Measurements from ENCODE around the gene GRK5.

GRK5 gene

GRCh38 chr10:119447823-119448546 lies 240.6 kb downstream of the GRK5 start:
- DNase-seq = no peak
- TF ChIP-seq, protein P1, sequence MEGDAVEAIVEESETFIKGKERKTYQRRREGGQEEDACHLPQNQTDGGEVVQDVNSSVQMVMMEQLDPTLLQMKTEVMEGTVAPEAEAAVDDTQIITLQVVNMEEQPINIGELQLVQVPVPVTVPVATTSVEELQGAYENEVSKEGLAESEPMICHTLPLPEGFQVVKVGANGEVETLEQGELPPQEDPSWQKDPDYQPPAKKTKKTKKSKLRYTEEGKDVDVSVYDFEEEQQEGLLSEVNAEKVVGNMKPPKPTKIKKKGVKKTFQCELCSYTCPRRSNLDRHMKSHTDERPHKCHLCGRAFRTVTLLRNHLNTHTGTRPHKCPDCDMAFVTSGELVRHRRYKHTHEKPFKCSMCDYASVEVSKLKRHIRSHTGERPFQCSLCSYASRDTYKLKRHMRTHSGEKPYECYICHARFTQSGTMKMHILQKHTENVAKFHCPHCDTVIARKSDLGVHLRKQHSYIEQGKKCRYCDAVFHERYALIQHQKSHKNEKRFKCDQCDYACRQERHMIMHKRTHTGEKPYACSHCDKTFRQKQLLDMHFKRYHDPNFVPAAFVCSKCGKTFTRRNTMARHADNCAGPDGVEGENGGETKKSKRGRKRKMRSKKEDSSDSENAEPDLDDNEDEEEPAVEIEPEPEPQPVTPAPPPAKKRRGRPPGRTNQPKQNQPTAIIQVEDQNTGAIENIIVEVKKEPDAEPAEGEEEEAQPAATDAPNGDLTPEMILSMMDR (IDR thresholded peaks at IDR 0.05) = no peak
- Histone ChIP-seq H3K36me3 (peaks cover 30 to 63% (median 63%) of the 10 kb centered on the region in 3 donors), H3K27me3 (no peaks in the 10 kb centered on the region), H3K9me3 (no peaks in the 10 kb centered on the region), H3K4me1 (peaks cover 0 to 32% (median 20%) of the 10 kb centered on the region in 4 donors), H3K4me3 (no peak overlapping the region), H3K27ac (peak overlapping the region in 1 of 2 donors; percentile 5)
- intact Hi-C loops (cut with DNase I; ENCODE audit: low total_unique reads) = no loop called here

GRCh38 chr10:119448628-119449584 lies 241.5 kb downstream of the GRK5 start:
- H3K4me3 ChIP-seq = no peak overlapping the region
- H3K4me1 ChIP-seq = peaks cover 0 to 32% (median 20%) of the 10 kb centered on the region in 4 donors
- intact Hi-C loops (cut with DNase I; ENCODE audit: low total_unique reads) = no loop called here
- H3K36me3 ChIP-seq = peaks cover 39 to 67% (median 63%) of the 10 kb centered on the region in 3 donors
- H3K9me3 ChIP-seq = no peaks in the 10 kb centered on the region
- DNase-seq = no peak
- TF ChIP-seq, protein P1 (IDR thresholded peaks at IDR 0.05) = no peak
- H3K27ac ChIP-seq = peak overlapping the region; percentile 85 to 87
- no peaks in the 10 kb centered on the region for H3K27me3 ChIP-seq

GRCh38 chr10:119449760-119450461 lies 242.5 kb downstream of the GRK5 start:
- no peak overlapping the region for H3K4me3 ChIP-seq
- H3K27me3 ChIP-seq = no peaks in the 10 kb centered on the region
- H3K36me3 ChIP-seq = peaks cover 47 to 72% (median 71%) of the 10 kb centered on the region in 3 donors
- no peaks in the 10 kb centered on the region for H3K9me3 ChIP-seq
- intact Hi-C loops (cut with DNase I; ENCODE audit: low total_unique reads) = no loop called here
- DNase-seq = peak; percentile 92 to 96
- H3K4me1 ChIP-seq = peaks cover 0 to 32% (median 20%) of the 10 kb centered on the region in 4 donors
- peak overlapping the region; percentile 85 to 87 for H3K27ac ChIP-seq
- TF ChIP-seq, protein P1 (IDR thresholded peaks at IDR 0.05) = no peak

- peaks cover 52 to 79% (median 79%) of the 10 kb centered on the region in 3 donors for H3K36me3 ChIP-seq
- TF ChIP-seq, protein P1 (IDR thresholded peaks at IDR 0.05) = no peak
- H3K9me3 ChIP-seq = no peaks in the 10 kb centered on the region
- no peak overlapping the region for H3K4me3 ChIP-seq
- H3K4me1 ChIP-seq = peaks cover 0 to 28% (median 18%) of the 10 kb centered on the region in 4 donors
- no peak for DNase-seq
- intact Hi-C loops (cut with DNase I; ENCODE audit: low total_unique reads) = no loop called here
- no peaks in the 10 kb centered on the region for H3K27me3 ChIP-seq
- peak overlapping the region; percentile 85 to 87 for H3K27ac ChIP-seq
Measured at GRCh38 chr10:119450606-119451299, 243.4 kb downstream of the GRK5 start.

Data from tibial artery (tissue), 4 donors.